Measurements from ENCODE around the gene SEMA6D. TPM values are rescaled to one million over a fixed set of nuclear protein-coding genes. Genes with fewer than 3 reads are reported as not detected.

The SEMA6D gene
- polyA plus RNA-seq, 1 of the 3 experiments (the other 2 are of a cell fraction), result 0.30 TPM

DNA sequence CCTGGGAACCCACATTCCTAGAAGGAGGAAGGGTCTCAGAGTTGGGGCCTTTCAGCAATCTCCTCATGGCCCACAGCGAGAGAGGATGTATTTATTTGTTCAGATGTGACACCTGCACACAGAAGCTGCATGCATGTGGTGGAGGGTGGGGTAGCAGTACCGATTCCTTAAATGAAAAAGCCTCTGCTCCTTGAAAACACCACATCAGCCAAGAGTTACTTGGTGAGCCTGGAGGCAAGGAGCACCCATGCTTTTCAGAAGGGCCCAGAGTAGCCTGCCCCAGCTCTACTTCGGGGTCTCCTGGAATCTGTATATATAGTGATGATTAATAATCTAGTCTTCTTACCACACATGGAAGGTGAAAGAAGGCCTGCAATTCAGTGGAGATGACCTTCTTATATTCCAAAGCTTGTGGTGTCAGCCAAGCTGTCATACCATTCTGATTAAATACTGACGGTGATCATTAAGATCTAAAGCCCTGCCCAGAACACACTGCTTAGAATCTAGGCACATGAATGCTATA is 33.5 kb downstream of the SEMA6D start (continued):
- TF ChIP-seq CHD2 (IDR thresholded peaks at IDR 0.05; ENCODE audit: low read length, partially characterized antibody) (no peak), RXRA (IDR thresholded peaks at IDR 0.05; ENCODE audit: borderline replicate concordance, low read depth) (no peak)
- TF ChIP-seq, protein P1, sequence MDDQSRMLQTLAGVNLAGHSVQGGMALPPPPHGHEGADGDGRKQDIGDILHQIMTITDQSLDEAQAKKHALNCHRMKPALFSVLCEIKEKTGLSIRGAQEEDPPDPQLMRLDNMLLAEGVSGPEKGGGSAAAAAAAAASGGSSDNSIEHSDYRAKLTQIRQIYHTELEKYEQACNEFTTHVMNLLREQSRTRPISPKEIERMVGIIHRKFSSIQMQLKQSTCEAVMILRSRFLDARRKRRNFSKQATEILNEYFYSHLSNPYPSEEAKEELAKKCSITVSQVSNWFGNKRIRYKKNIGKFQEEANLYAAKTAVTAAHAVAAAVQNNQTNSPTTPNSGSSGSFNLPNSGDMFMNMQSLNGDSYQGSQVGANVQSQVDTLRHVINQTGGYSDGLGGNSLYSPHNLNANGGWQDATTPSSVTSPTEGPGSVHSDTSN (IDR thresholded peaks at IDR 0.05), result no peak
- TF ChIP-seq, protein P2, sequence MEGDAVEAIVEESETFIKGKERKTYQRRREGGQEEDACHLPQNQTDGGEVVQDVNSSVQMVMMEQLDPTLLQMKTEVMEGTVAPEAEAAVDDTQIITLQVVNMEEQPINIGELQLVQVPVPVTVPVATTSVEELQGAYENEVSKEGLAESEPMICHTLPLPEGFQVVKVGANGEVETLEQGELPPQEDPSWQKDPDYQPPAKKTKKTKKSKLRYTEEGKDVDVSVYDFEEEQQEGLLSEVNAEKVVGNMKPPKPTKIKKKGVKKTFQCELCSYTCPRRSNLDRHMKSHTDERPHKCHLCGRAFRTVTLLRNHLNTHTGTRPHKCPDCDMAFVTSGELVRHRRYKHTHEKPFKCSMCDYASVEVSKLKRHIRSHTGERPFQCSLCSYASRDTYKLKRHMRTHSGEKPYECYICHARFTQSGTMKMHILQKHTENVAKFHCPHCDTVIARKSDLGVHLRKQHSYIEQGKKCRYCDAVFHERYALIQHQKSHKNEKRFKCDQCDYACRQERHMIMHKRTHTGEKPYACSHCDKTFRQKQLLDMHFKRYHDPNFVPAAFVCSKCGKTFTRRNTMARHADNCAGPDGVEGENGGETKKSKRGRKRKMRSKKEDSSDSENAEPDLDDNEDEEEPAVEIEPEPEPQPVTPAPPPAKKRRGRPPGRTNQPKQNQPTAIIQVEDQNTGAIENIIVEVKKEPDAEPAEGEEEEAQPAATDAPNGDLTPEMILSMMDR (IDR thresholded peaks at IDR 0.05), result no peak

GRCh38 chr15:47753591-47753990 is 36.3 kb downstream of the SEMA6D start:
- ChIA-PET POLR2A (no interaction called here), CTCF (interaction anchor here (0.9 kb wide), 1 partner anchor 235 kb away, joined by 3 read pairs; no protein-coding TSS in a partner anchor)
- Histone ChIP-seq H3K4me3 (ENCODE audit: low read depth in 2 of 2, low read length in 1 of 2) (no peak overlapping the region), H3K9me3 (no peaks in the 10 kb centered on the region; the same call in 1 of the 2 replicates), H3K4me2 (no peak overlapping the region), H3K9ac (no peak overlapping the region), H3K27ac (ENCODE audit: low read depth in 2 of 2, low read length in 1 of 2) (no peak overlapping the region), H3K27me3 (ENCODE audit: insufficient read depth) (no peaks in the 10 kb centered on the region), H4K20me1 (ENCODE audit: insufficient read depth) (no peaks in the 10 kb centered on the region), H3K79me2 (ENCODE audit: insufficient read depth) (no peaks in the 10 kb centered on the region), H3F3A (replicated peaks; ENCODE audit: insufficient read depth) (no peaks in the 10 kb centered on the region), H2AFZ (ENCODE audit: low read depth) (no peak overlapping the region), H3K4me1 (ENCODE audit: control insufficient read depth in 1 of 2, insufficient read depth in 2 of 2, low read depth in 1 of 2, low read length in 1 of 2) (no peaks in the 10 kb centered on the region; a peak in 1 of 4 replicates), H3K9me2 (no peaks in the 10 kb centered on the region), H3K36me3 (replicated peaks in 1 of 2; ENCODE audit: control insufficient read depth in 1 of 2, insufficient read depth in 2 of 2, low read length in 1 of 2) (no peaks in the 10 kb centered on the region)
- no peak for TF ChIP-seq POLR2AphosphoS5 (IDR thresholded peaks at IDR 0.05; ENCODE audit: low read depth, low read length)
- no peak for TF ChIP-seq USF2 (IDR thresholded peaks at IDR 0.05; ENCODE audit: borderline replicate concordance, low read depth, low read length)
- TF ChIP-seq GATA2 (CRISPR knock-in tag; IDR thresholded peaks at IDR 0.05), result no peak
- TF ChIP-seq, protein P3, sequence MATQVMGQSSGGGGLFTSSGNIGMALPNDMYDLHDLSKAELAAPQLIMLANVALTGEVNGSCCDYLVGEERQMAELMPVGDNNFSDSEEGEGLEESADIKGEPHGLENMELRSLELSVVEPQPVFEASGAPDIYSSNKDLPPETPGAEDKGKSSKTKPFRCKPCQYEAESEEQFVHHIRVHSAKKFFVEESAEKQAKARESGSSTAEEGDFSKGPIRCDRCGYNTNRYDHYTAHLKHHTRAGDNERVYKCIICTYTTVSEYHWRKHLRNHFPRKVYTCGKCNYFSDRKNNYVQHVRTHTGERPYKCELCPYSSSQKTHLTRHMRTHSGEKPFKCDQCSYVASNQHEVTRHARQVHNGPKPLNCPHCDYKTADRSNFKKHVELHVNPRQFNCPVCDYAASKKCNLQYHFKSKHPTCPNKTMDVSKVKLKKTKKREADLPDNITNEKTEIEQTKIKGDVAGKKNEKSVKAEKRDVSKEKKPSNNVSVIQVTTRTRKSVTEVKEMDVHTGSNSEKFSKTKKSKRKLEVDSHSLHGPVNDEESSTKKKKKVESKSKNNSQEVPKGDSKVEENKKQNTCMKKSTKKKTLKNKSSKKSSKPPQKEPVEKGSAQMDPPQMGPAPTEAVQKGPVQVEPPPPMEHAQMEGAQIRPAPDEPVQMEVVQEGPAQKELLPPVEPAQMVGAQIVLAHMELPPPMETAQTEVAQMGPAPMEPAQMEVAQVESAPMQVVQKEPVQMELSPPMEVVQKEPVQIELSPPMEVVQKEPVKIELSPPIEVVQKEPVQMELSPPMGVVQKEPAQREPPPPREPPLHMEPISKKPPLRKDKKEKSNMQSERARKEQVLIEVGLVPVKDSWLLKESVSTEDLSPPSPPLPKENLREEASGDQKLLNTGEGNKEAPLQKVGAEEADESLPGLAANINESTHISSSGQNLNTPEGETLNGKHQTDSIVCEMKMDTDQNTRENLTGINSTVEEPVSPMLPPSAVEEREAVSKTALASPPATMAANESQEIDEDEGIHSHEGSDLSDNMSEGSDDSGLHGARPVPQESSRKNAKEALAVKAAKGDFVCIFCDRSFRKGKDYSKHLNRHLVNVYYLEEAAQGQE (IDR thresholded peaks at IDR 0.05; ENCODE audit: low read depth, low read length), result no peak
- TF ChIP-seq, protein P4, sequence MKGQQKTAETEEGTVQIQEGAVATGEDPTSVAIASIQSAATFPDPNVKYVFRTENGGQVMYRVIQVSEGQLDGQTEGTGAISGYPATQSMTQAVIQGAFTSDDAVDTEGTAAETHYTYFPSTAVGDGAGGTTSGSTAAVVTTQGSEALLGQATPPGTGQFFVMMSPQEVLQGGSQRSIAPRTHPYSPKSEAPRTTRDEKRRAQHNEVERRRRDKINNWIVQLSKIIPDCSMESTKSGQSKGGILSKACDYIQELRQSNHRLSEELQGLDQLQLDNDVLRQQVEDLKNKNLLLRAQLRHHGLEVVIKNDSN (IDR thresholded peaks at IDR 0.05; ENCODE audit: borderline replicate concordance, low read depth), result no peak
- TF ChIP-seq YY1 (IDR thresholded peaks at IDR 0.05; ENCODE audit: low read depth), result no peak
- TF ChIP-seq, protein P5, sequence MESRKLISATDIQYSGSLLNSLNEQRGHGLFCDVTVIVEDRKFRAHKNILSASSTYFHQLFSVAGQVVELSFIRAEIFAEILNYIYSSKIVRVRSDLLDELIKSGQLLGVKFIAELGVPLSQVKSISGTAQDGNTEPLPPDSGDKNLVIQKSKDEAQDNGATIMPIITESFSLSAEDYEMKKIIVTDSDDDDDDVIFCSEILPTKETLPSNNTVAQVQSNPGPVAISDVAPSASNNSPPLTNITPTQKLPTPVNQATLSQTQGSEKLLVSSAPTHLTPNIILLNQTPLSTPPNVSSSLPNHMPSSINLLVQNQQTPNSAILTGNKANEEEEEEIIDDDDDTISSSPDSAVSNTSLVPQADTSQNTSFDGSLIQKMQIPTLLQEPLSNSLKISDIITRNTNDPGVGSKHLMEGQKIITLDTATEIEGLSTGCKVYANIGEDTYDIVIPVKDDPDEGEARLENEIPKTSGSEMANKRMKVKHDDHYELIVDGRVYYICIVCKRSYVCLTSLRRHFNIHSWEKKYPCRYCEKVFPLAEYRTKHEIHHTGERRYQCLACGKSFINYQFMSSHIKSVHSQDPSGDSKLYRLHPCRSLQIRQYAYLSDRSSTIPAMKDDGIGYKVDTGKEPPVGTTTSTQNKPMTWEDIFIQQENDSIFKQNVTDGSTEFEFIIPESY (IDR thresholded peaks at IDR 0.05; ENCODE audit: borderline replicate concordance, low read depth), result no peak
- TF ChIP-seq EZH2phosphoT487 (IDR thresholded peaks at IDR 0.05; ENCODE audit: borderline replicate concordance, low read depth), result no peak
- no peak for TF ChIP-seq RAD21 (IDR thresholded peaks at IDR 0.05; ENCODE audit: low read length)
- no peak for TF ChIP-seq IRF3 (IDR thresholded peaks at IDR 0.05; ENCODE audit: low read depth, low read length)
- TF ChIP-seq MEF2A (IDR thresholded peaks at IDR 0.05; ENCODE audit: borderline replicate concordance, low read depth), result no peak
- TF ChIP-seq SIN3A (IDR thresholded peaks at IDR 0.05; ENCODE audit: borderline replicate concordance, low read depth, low read length), result no peak
- no peak for TF ChIP-seq EP300 (IDR thresholded peaks at IDR 0.05; ENCODE audit: borderline replicate concordance in 1 of 2, low read depth in 1 of 2, low read length in 1 of 2)
- TF ChIP-seq FOSL2 (IDR thresholded peaks at IDR 0.05; ENCODE audit: borderline replicate concordance, low read depth), result no peak
- TF ChIP-seq RCOR1 (IDR thresholded peaks at IDR 0.05; ENCODE audit: low read length), result no peak
- no peak for DNase-seq
- WGBS (ENCODE audit: low lambda C conversion rate), result 44% methylated on average over 4 of the region's 4 CpGs

Data from SK-N-SH (cell line).